GM23338 (cell line): ENCODE results near the gene H19. TPM values are rescaled to one million over a fixed set of nuclear protein-coding genes. Genes with fewer than 3 reads are reported as not detected.

ENCODE experiments used
- ATAC-seq: fragments of 200-7000 bp; cut with Tn5 transposase; 3 replicates; pipeline ENCODE4 v1.9.1; 2020
- DNase-seq: peaks from one replicate; pipeline ENCODE4 v3.0.0-alpha.2; 2015; ENCODE audit warnings: low spot score
- H2AFZ ChIP-seq: fragments of 200-600 bp; sonication (generic); 2 replicates; pipeline ENCODE4 v1.8.0; 2016; ENCODE audit warnings: antibody characterized with exemption, mild to moderate bottlenecking, moderate library complexity
- H3F3A ChIP-seq: fragments of 200-600 bp; sonication (generic); replicated peaks from 2 replicates; pipeline ENCODE4 v1.8.0; 2017; ENCODE audit warnings: antibody characterized with exemption, mixed run types, low read depth
- H3K27ac ChIP-seq: fragments of 200-600 bp; sonication (generic); 2 replicates; pipeline ENCODE4 v1.6.1; 2016; ENCODE audit warnings: low read depth
- H3K27me3 ChIP-seq: fragments of 200-600 bp; sonication (generic); 2 replicates; pipeline ENCODE4 v1.8.0; 2016; ENCODE audit warnings: mild to moderate bottlenecking, mixed run types, moderate library complexity; ENCODE audit not compliant: insufficient read depth
- H3K36me3 ChIP-seq: fragments of 200-600 bp; sonication (generic); 2 replicates; pipeline ENCODE4 v1.8.0; 2016; ENCODE audit warnings: mild to moderate bottlenecking; ENCODE audit not compliant: insufficient read depth
- H3K4me1 ChIP-seq: fragments of 200-600 bp; sonication (generic); 2 replicates; pipeline ENCODE4 v1.8.0; 2016; ENCODE audit warnings: mild to moderate bottlenecking, moderate library complexity; ENCODE audit not compliant: insufficient read depth
- H3K4me2 ChIP-seq: fragments of 200-600 bp; sonication (generic); 2 replicates; pipeline ENCODE4 v1.7.1; 2017; ENCODE audit warnings: mixed run types
- H3K4me3 ChIP-seq: fragments of 200-600 bp; sonication (generic); 2 replicates; pipeline ENCODE4 v1.6.1; 2016; ENCODE audit warnings: mixed run types
- H3K79me2 ChIP-seq: fragments of 200-600 bp; sonication (generic); replicated peaks from 2 replicates; pipeline ENCODE4 v1.8.0; 2017; ENCODE audit warnings: mild to moderate bottlenecking; ENCODE audit not compliant: insufficient read depth
- H3K9me2 ChIP-seq: fragments of 200-600 bp; sonication (generic); 2 replicates; pipeline ENCODE4 v1.8.0; 2017; ENCODE audit not compliant: insufficient read depth
- H4K20me1 ChIP-seq: fragments of 200-600 bp; sonication (generic); replicated peaks from 2 replicates; pipeline ENCODE4 v1.8.0; 2017; ENCODE audit warnings: mild to moderate bottlenecking; ENCODE audit not compliant: insufficient read depth
- H3K27ac Mint-ChIP-seq: 2 replicates; pipeline ENCODE4 v1.8.0; 2020; ENCODE audit warnings: inconsistent platforms, mild to moderate bottlenecking, moderate library complexity, mixed read lengths
- H3K27me3 Mint-ChIP-seq: 3 replicates; pipeline ENCODE4 v1.8.0; 2022; ENCODE audit warnings: low read depth, mild to moderate bottlenecking, moderate library complexity, mixed read lengths, inconsistent platforms; ENCODE audit not compliant: insufficient read depth, poor library complexity
- H3K36me3 Mint-ChIP-seq: 3 replicates; pipeline ENCODE4 v1.8.0; 2021; ENCODE audit warnings: low read depth, mild to moderate bottlenecking, inconsistent platforms, moderate library complexity, mixed read lengths
- H3K4me1 Mint-ChIP-seq: 3 replicates; pipeline ENCODE4 v1.8.0; 2020; ENCODE audit warnings: mild to moderate bottlenecking, inconsistent platforms, mixed read lengths
- H3K4me3 Mint-ChIP-seq: 3 replicates; pipeline ENCODE4 v1.8.0; 2021; ENCODE audit warnings: moderate library complexity, mild to moderate bottlenecking, inconsistent platforms, mixed read lengths
- H3K9me3 Mint-ChIP-seq: 3 replicates; pipeline ENCODE4 v1.8.0; 2020; ENCODE audit warnings: moderate library complexity, mild to moderate bottlenecking, inconsistent platforms, mixed read lengths
- CREB1 ChIP-seq: fragments of 250-450 bp; sonication (Bioruptor Pico); IDR thresholded peaks from 2 replicates; pipeline ENCODE4 v1.5.0; 2020; ENCODE audit warnings: low read depth, mild to moderate bottlenecking, moderate library complexity
- CTCF ChIP-seq, 2 experiments: fragments of 200-600 bp in 1 of 2; sonication (generic) in 1 of 2; conservative IDR thresholded peaks; 2 replicates each; pipeline versions ENCODE4 v1.5.1 to v1.6.1; 2016 to 2017; ENCODE audit warnings: antibody characterized with exemption in 2 of 2, low read depth in 2 of 2, mild to moderate bottlenecking in 2 of 2, moderate library complexity in 1 of 2
- ETS1 ChIP-seq: IDR thresholded peaks from 2 replicates; pipeline ENCODE4 v1.6.1; 2016; ENCODE audit warnings: antibody characterized with exemption
- EZH2 ChIP-seq: fragments of 200-600 bp; sonication (generic); IDR thresholded peaks from one replicate; pipeline ENCODE4 v1.8.0; 2017; ENCODE audit warnings: antibody characterized with exemption, mild to moderate bottlenecking, low read depth; ENCODE audit not compliant: unreplicated experiment
- EZH2phosphoT487 ChIP-seq: fragments of 200-600 bp; sonication (generic); IDR thresholded peaks from one replicate; pipeline ENCODE4 v1.8.1; 2018; ENCODE audit warnings: antibody characterized with exemption; ENCODE audit not compliant: unreplicated experiment
- JUNB ChIP-seq: IDR thresholded peaks from one replicate; pipeline ENCODE4 v1.6.1; 2016; ENCODE audit warnings: antibody characterized with exemption; ENCODE audit not compliant: unreplicated experiment
- NANOG ChIP-seq: IDR thresholded peaks from 2 replicates; pipeline ENCODE4 v1.6.1; 2016; ENCODE audit warnings: antibody characterized with exemption, borderline replicate concordance
- POLR2AphosphoS5 ChIP-seq: IDR thresholded peaks from 2 replicates; pipeline ENCODE4 v1.6.1; 2016; ENCODE audit warnings: antibody characterized with exemption, low read depth
- REST ChIP-seq: IDR thresholded peaks from one replicate; pipeline ENCODE4 v1.6.1; 2018; ENCODE audit warnings: antibody characterized with exemption; ENCODE audit not compliant: unreplicated experiment
- STAT1 ChIP-seq: IDR thresholded peaks from one replicate; pipeline ENCODE4 v1.6.1; 2016; ENCODE audit warnings: antibody characterized with exemption; ENCODE audit not compliant: unreplicated experiment
- ZNF114 ChIP-seq: fragments of 250-450 bp; sonication (Bioruptor Pico); IDR thresholded peaks from 2 replicates; pipeline ENCODE4 v1.5.0; 2020; ENCODE audit warnings: mild to moderate bottlenecking, moderate library complexity
- ZNF331 ChIP-seq: fragments of 250-450 bp; sonication (Bioruptor Pico); IDR thresholded peaks from 2 replicates; pipeline ENCODE4 v1.5.0; 2020; ENCODE audit warnings: low read depth, mild to moderate bottlenecking, moderate library complexity
- ZNF462 ChIP-seq: fragments of 250-450 bp; sonication (Bioruptor Pico); IDR thresholded peaks from 2 replicates; pipeline ENCODE4 v1.5.0; 2020; ENCODE audit warnings: mild to moderate bottlenecking, moderate library complexity
- polyA plus RNA-seq: library from polyadenylated mRNA; unstranded; fragments of >200 nt; fragmentation: Nextera tagmentation; extraction: Ambion mirVana; gene quantifications from 2 replicates; pipeline ENCODE4 v1.2.1, GENCODE V29; 2016
- total RNA-seq: library from RNA; depleted of rRNA; stranded (reverse); fragments of >200 nt; shearing (Covaris generic); gene quantifications from 2 replicates; pipeline ENCODE4 v1.2.3, GENCODE V29; 2014

The H19 gene
- total and polyA plus RNA-seq, 2 experiments from 2014 or later = 0.76 to 0.86 TPM

- Mint-ChIP-seq H3K27ac (no peak overlapping the region), H3K36me3 (no peaks in the 10 kb centered on the region), H3K4me1 (no peaks in the 10 kb centered on the region), H3K9me3 (no peaks in the 10 kb centered on the region), H3K27me3 (no peaks in the 10 kb centered on the region), H3K4me3 (no peak overlapping the region)
- Histone ChIP-seq H3K4me3 (no peak overlapping the region), H3K4me1 (no peaks in the 10 kb centered on the region), H3K4me2 (no peak overlapping the region), H3K79me2 (no peaks in the 10 kb centered on the region), H2AFZ (no peak overlapping the region), H4K20me1 (no peaks in the 10 kb centered on the region), H3F3A (no peaks in the 10 kb centered on the region), H3K36me3 (no peaks in the 10 kb centered on the region), H3K9me2 (no peaks in the 10 kb centered on the region), H3K27ac (no peak overlapping the region), H3K27me3 (no peaks in the 10 kb centered on the region)
- DNase-seq = no peak
- ATAC-seq = no peak
- TF ChIP-seq STAT1 = no peak
- TF ChIP-seq ZNF114 = no peak
- TF ChIP-seq JUNB = no peak
- TF ChIP-seq CTCF (conservative IDR thresholded peaks at IDR 0.05; ENCODE audit: low read depth in 2 of 2) = no peak
- no peak for TF ChIP-seq EZH2
- TF ChIP-seq ETS1 = no peak
- no peak for TF ChIP-seq ZNF331 (CRISPR knock-in tag)
- TF ChIP-seq EZH2phosphoT487 = no peak
- TF ChIP-seq REST = no peak
- TF ChIP-seq ZNF462 (CRISPR knock-in tag) = no peak
- TF ChIP-seq CREB1 (CRISPR knock-in tag) = no peak
- no peak for TF ChIP-seq POLR2AphosphoS5
- no peak for TF ChIP-seq NANOG
Measured at GRCh38 chr11:1949922-1950321, 47.7 kb downstream of the H19 start.
